Dedifferentiated amniotic fluid mesenchymal stem cell (primary cell): ENCODE data around the gene AMIGO3.
A peak's percentile ranks its signal among the peaks of the same experiment; 100 is the strongest.
"Not testable (repeated sequence)": the region's sequence is repeated elsewhere in the genome, so short reads cannot be mapped to it uniquely, and the experiment has no call there.

Source experiments
- DNase-seq: peaks from one replicate; pipeline ENCODE4 v3.0.0-alpha.2; 2016; ENCODE audit errors: extremely low spot score

The AMIGO3 gene

GRCh38 chr3:49709852-49710251 is 9.6 kb downstream of the AMIGO3 start:
- DNase-seq, result no peak

- DNase-seq, result no peak
Observed at GRCh38 chr3:49707113-49707480, 12.4 kb downstream of the AMIGO3 start.

DNA sequence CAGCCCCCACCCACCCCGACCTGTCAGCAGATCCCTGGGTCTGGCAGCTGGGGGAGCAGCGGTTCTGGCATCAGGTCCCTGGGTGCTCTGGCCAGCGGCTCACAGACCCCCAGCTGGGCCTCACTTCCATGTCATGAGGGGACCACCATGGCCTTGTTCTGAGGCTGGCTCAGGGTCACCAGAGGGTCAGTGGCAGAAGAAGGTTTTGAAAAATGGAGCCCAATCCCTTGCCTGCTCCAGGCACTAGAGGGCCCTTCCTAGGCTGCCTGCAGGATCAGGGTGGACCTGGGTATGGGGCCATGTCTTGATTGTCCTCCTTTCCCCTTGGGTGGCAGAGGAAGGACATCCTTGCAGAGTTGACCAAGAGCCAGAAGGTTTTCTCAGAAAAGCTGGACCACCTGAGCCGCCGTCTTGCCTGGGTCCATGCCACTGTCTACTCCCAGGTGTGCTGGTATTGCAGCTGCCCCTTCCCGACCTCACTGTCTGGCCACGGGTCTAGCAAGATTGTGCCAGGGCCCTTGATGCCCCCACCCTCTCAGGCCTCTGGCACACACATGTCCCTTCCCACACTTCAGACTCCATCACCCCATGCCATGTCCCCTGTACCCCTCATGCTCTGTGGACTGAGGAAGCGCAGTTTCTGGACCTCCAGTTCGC is 12.9 kb downstream of the AMIGO3 start:
- DNase-seq, result no peak

DNA sequence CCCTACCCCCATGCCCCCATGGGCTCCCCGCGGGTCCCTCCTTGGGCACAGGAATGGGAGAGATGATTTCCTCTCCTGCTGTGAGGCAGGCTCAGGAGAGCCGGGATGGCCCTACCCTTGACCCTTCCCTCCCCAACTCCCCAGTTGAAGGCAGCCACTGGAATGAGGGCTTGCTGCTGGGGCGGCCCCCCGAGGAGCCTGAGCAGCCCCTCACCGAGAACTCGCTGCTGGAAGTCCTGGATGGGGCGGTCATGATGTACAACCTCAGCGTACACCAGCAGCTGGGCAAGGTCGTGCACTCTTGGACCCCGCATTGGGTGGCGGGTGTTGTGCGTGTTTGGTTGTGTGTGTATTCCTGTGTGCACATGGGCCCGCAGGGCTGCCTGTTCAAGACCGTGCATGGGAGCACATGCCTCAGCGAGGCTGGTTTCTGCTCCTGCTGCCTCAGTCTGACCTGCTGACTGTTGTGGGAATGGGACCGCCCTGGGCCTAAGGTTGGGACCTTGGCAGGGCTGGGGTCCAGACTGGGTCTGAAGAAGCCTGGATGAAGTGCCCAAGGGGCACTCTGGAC is 14.0 kb downstream of the AMIGO3 start:
- DNase-seq, result no peak

DNA sequence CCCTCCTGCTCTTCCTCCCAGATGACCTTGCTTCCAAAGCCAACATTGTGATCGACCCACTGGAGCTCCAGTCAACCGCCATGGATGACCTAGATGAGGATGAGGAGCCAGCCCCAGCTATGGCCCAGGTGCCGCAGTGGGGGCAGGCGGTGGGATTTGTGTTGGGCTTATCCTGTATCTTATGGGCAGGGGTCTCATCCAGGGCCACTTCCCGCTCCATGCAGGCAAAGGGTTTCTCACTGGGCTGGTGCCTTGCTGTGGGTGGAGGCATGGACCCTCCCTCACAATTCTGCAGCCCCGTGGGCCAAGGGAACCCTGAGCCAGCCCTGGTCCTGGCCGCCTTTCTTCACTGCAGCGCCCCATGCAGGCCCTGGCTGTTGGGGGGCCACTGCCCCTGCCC is 14.9 kb downstream of the AMIGO3 start:
- DNase-seq, result no peak

DNA sequence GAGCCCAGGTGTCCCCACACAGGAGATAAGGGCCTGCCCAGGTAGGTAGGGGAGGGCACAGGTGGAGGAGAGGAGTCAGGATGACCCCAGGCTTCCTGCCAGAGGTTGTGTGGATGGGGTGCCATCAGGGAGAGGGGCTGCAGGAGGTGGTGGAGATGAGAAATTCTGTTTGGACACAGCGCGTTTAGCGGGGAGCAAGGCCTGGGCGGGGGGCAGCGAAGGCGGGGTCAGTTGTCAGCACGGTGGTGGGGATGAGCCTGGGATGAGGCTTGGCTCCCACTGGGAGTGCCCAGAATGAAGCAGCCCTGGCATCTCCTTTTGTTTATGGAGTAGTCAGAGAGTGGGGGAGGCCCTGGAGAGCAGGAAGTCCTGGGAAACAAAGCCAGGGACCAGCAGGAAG is 15.5 kb downstream of the AMIGO3 start:
- DNase-seq, result no peak

GRCh38 chr3:49703443-49703927 is 16.0 kb downstream of the AMIGO3 start:
- DNase-seq, result peak; percentile 32

GRCh38 chr3:49702672-49703071 is 16.8 kb downstream of the AMIGO3 start:
- DNase-seq, result no peak

GRCh38 chr3:49701388-49702077 is 18.0 kb downstream of the AMIGO3 start:
- no peak for DNase-seq

DNA sequence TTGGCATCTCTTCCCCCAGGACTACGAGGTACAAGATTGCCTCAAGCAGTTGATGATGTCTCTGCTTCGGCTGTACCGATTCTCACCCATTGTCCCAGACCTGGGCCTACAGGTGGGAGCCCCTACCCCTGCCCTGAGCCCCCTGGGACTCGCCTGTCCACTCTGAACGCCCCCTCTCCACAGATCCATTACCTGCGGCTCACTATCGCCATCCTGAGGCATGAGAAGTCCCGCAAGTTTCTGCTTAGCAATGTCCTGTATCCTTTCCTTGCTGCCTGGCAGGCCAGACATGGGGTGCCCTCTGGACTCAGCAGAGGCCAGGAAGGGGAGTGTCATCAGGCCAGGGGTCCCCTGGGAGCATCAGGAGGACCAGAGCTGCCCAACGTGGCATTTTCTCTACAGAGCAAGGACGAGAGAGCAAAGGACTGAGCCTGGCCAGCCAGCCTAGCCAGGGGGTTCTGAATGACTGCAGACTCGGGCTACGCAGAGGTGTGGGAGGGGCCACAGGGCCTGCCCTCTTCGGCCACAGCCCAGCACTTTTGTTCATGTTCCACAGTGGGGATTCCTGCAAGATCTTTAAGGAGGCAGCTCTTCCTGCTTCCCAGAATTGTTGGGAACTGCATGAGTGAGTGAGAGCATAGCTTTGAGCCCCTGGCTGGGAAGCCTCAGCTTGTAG is 18.9 kb downstream of the AMIGO3 start:
- no peak for DNase-seq

GRCh38 chr3:49700014-49700413 is 19.5 kb downstream of the AMIGO3 start:
- no peak for DNase-seq

GRCh38 chr3:49699281-49699979 is 20.1 kb downstream of the AMIGO3 start:
- DNase-seq, result no peak

DNA sequence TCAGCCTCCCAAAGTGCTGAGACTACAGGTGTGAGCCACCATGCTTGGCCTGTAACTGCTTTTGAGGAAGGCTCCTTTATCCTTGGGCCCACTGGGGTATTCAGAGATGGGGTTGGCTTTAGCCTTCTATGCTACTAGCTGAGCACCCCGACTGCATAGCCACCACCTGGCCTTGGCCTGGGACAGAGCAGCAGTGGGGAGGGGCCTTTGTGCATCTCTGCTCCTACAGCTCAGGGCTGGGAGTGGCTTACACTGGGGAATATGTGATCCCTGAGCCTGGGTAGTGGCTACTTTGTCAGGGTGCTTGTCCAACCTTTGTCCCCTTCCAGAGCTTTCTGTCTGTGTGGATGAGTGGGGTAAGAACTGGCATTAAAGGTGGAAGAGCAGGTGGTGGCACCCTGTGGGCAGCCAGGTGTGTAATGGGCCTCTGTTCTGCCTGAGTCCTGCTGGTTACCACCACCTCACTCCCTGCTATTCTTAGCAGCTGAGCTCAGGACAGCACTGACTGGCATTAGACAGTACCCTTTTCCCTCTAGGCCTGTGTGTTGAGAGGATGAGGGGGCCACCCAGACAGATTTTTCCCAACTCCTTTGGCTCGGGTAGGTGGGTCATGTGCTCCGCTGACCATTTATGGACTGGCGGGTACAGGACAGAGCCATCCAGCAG is 24.0 kb downstream of the AMIGO3 start:
- DNase-seq, result not testable (repeated sequence)

GRCh38 chr3:49694409-49695070 is 24.9 kb downstream of the AMIGO3 start:
- not testable (repeated sequence) for DNase-seq

- DNase-seq, result not testable (repeated sequence)
Observed at GRCh38 chr3:49691481-49691880, 28.0 kb downstream of the AMIGO3 start.

DNA sequence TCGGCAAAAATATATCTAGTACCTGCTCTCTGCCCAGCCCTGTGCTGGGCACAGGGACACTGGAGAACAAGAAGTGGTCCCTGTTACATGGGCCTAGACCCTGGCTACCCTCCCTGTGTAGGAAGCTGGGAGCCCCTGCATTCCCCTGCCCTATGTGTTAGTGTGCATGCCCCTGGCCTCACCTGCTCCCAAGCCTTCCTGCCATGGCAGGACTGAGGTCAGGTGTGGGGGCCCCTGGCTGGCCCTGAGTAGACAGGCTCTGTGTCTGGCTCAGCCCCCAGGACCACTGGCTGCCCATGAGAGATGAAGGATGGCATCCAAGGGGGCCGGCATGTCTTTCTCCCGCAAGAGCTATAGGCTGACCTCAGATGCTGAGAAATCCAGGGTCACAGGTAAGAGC is 28.6 kb downstream of the AMIGO3 start:
- DNase-seq, result not testable (repeated sequence)

GRCh38 chr3:49689908-49690624 is 29.4 kb downstream of the AMIGO3 start:
- DNase-seq, result not testable (repeated sequence)

- DNase-seq, result peak; percentile 70
Observed at GRCh38 chr3:49689046-49689907, 30.2 kb downstream of the AMIGO3 start, which contains the start of the genes MST1 and RNF123. Gene MST1 (minus strand): TSS chr3:49689474. CDS start chr3:49688691, 783 bp downstream. Gene RNF123 (plus strand): TSS chr3:49689557. CDS start chr3:49691166, 1,609 bp downstream.
